NCI-H1694 (cell line): ENCODE data around the gene ZFAND3.

ENCODE experiments used
- DNase-seq: peaks from one replicate; lab custom pipeline; 2025; lab: John Stamatoyannopoulos, UW

Gene ZFAND3

GRCh38 chr6:37819177-37819801, at the start of gene ZFAND3:
TSS of gene ZFAND3 (plus strand) at chr6:37819727. CDS start at chr6:37819946, 219 bp downstream.
- peak; percentile 77 for DNase-seq

- DNase-seq = no peak
Measured at GRCh38 chr6:37774028-37774680, 45.4 kb upstream of the ZFAND3 start.

GRCh38 chr6:37776566-37776965, 43.0 kb upstream of the ZFAND3 start:
- no peak for DNase-seq

GRCh38 chr6:37777272-37777834, 42.2 kb upstream of the ZFAND3 start:
- no peak for DNase-seq

DNA sequence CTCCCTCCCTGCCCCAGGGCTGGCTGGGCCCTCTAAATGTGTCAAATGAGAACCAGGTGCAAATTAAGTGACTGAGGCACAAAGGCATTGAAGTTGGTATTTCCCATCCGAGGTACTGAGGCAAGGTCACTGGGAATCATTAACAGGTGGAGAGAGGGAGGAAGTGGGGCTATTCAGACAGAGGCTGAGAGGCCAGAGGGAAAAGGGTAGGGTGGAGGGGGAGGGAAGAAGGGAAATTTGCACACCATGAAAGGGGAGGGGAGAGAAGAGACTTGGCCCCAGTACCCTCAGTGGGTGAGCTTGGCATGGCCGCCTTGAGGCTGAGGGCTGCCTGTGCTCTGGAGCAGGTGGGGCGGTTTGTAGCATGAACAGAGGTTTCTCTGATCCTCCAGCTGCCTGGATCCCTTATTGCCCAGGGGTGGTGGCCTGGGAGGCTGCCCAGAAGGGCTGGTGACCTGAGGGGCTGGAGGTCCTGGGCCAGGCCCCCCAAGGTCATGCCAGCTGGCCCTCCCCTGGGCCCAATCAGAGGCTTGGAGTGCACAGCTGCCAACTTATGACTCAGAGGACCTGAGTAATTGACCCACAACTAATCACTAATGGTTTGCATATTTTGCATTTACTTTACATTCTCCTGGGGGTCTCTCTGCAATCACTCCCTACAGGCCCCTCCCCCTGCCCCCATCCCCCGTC, 40.3 kb upstream of the ZFAND3 start:
- no peak for DNase-seq

DNA sequence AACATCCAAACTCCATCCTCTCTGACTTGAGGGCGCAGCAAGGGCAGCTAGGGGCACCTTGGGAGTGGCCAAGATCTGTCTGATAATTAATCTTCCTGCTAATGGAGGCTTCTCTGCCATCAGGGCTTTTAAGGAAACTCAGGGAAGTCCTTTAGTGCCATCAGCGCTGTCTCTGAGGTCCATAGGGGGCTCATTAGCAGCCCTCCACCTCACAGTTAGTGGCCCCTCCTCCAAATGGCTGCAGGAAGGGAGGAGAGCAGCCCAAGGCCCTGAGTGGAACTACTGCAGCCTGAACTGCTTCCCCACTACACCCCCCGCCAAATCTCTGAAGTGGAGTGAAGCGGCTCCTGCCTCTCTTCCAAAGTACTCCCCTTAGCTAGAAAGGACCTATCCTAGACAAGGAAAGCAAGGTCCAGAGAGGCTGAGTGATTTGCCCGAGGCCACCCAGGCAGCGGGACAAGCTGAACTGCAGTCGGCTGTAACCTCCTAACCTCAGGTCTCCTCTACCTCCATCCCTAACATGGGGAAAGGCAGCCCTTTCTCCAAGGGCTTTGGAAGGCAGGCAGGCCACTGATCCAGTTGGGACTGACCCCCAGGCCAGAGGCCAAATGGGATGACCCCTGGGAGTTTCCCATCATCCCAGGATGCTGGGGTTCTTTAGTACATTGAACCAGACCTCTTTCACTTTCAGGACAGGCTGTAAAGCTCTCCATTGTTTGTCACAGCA, 39.5 kb upstream of the ZFAND3 start:
- no peak for DNase-seq

- DNase-seq = no peak
Measured at GRCh38 chr6:37781788-37782187, 37.7 kb upstream of the ZFAND3 start.

DNA sequence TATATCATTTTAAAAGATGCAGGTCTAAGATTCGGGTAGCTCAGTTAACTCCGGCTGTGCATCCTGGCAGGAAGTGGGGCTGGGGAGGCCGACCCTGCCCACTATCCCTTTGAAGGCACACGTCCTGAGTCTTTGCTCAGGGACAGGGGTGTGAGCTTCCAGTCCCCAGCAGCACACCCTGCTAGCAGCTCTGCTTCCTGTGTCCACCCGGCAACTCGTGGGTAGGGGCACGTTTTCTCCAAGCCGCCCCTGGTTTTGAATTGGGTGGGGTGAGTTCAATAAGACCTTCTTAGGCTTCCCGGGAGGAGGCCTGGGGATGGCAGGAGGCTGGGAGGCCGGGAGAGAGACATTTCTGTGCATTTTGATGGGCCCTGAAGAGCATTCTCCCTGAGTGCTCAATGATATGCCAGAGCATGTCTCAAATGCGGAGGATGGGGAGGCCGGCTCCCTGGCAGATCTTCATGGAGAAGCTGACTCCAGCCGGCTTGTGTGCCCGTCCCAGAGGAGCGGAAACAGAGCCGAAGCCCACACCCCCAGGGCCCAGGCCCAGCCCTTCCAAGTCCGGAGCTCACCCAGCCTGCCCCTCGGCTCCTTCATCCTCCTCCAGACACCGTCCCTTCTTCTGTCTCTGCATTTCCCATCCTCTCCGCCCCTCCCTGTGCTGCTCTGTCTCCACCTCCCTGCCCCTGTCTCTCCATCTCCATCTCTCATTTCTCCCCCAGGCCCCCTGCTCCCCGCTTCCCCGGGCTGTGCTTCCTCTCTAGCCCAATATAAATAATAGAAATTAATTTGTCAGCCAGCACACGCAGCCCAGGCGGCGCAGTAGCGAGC, 36.3 kb upstream of the ZFAND3 start:
- no peak for DNase-seq

DNA sequence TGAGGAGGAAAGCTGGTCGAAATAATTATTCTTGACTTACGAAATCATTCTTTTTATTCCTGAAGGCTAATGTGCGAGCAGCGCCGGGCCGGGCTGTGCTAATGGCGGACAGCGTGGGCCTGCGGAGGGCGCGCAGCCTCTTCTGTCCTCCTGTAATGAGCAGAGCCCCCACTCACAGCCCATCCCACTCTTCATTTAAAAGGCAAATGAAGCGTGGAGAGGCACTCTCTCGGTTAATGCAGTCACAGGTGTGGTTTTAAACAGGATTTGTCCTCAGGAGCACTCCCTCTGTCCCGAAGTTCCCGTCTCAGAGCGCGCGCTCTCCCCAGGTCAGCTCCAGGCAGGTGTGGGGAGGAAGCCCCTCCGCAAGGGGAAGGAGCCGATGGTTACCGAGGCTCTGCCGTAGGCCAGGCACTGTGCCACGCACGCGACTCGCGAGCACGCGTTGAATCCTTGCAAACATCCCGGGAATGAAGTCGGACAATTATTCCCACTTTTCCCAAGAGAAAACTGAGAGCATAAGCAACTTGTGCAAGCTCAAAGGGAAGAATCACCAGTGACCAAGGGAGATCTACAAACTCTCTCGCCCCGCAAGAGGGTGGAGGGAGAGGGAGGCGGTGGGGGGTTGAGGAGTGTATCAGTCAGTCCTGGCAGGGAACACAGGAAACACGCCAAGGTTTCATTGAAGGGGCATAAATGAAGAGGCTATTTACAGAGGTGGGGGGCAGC, 35.5 kb upstream of the ZFAND3 start:
- DNase-seq = no peak

GRCh38 chr6:37784585-37784967, 35.0 kb upstream of the ZFAND3 start:
- DNase-seq = no peak

- DNase-seq = no peak
Measured at GRCh38 chr6:37785002-37785662, 34.4 kb upstream of the ZFAND3 start.

- DNase-seq = no peak
Measured at GRCh38 chr6:37785663-37786270, 33.8 kb upstream of the ZFAND3 start.

- no peak for DNase-seq
Measured at GRCh38 chr6:37787216-37787615, 32.3 kb upstream of the ZFAND3 start.

DNA sequence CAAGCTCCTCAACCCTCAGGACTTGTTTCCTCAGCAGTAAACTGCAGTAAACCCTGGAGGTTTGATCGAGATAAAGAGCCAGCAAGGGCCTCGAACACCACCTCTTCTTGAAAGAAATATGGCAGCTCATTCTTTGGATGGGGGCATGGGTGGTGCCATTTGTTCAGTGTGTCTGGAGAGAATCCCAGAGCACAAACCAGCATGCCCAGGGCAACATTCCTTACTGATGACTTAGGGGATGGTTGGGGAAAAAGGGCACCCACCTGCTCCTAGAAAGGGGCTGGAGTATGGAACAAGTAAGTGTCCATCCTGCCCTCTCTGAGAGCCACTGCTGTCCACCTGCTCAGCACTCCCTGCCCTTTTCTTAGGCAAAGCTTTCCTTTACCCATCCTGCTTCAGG, 31.3 kb upstream of the ZFAND3 start:
- DNase-seq = no peak

DNA sequence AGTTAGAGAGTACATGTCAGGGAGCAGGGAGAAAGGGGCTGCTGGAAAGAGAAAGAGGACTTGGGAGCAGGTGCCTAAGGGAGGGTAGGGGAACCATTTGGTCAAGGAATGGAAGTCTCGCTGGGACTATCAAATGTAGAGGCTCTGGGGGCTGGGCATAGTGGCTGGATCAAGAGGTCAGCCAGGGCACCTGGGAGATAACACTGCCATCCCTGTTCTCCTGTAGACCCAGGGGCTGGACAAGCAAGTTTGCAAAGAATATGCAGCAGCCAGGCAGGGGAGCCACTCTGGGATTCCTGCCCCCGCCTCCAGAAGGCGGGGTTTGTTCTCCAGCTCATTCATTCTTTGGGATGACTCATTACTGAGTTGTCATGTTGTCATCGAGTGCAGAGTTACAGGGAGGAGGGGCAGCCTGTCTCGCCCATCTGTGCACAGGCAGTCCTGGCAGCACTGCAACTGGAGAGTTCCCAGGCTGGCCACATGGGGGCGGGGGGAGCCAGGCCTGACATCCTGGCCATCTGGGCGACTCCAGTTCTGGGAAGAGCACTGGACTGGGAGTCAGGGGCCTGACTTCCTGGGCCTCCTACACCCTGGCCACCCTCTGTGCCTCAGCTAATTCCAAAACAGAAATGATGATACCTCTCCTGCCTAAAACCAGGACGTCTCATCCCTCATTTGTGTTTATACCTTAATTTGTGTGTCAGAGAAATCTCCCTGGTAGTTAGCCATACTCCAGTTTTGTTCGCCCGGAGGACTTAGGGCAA, 28.2 kb upstream of the ZFAND3 start:
- peak; percentile 93 for DNase-seq

DNA sequence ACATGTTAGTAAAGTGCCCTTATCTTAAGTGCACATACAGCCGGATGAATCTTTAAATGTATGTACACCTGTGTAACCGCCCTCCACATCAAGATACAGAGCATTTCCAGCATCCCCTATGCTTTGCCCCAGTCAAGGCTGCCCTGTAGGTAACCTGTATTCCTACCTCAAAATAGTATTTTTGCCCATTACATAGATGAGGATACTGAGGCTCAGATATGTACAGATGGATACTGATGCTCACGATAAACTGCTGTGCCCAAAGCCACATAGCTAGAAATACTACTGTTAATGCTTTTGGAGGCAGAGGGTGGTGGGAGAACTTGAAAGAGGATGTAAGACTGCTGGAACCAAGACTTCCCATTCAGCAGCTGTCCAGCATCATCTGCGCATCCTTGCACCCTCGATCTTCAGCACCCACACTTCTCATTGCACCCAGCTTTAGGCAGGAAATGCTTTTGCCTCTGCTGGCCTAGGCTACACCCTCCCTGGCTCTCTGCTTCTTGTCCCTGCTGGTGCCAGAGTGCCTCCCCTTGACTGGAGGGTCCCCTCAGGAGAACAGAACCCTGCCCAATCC, 27.0 kb upstream of the ZFAND3 start:
- no peak for DNase-seq

- no peak for DNase-seq
Measured at GRCh38 chr6:37793067-37793466, 26.5 kb upstream of the ZFAND3 start.

DNA sequence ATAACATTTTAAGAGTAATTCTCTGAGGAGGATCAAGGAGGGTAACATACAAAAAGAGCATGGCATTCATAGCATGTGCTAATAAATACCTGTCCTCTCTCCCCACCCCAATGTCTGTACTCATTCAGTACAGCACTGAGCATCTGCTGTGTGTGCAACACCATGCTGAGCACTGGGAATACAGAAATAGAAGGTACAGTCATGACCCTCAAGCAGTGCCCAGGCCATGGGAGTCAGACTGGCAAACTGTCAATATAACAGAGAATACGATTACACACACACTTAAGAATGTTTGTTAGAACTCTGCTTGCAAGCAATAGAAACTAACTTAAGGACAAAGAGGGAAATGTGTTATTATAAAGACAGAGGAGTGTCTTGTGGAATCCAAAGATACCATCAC, 24.7 kb upstream of the ZFAND3 start:
- DNase-seq = no peak
